Measurements from ENCODE around the gene CYP19A1. TPM values are rescaled to one million over a fixed set of nuclear protein-coding genes. Genes with fewer than 3 reads are reported as not detected.

The CYP19A1 gene
- total RNA-seq, 2 experiments from 2014 or later = not detected

GRCh38 chr15:51371266-51371665 lies 32.9 kb upstream of the CYP19A1 start:
- Mint-ChIP-seq H3K36me3 (ENCODE audit: low read depth) (no peaks in the 10 kb centered on the region), H3K27ac (no peak overlapping the region), H3K9me3 (no peaks in the 10 kb centered on the region), H3K27me3 (peaks cover under 1% of the 10 kb centered on the region), H3K4me3 (no peak overlapping the region), H3K4me1 (no peaks in the 10 kb centered on the region)
- ChIA-PET POLR2A (no interaction called here), CTCF (interaction anchor here (0.9 kb wide), 1 partner anchor 10 kb away, joined by 4 read pairs; no protein-coding TSS in a partner anchor)
- DNase-seq = no peak

GRCh38 chr15:51369451-51369761 lies 31.0 kb upstream of the CYP19A1 start:
- Mint-ChIP-seq H3K27ac (no peak overlapping the region), H3K9me3 (no peaks in the 10 kb centered on the region), H3K36me3 (ENCODE audit: low read depth) (no peaks in the 10 kb centered on the region), H3K4me3 (no peak overlapping the region), H3K27me3 (peaks cover 11% of the 10 kb centered on the region), H3K4me1 (no peaks in the 10 kb centered on the region)
- CTCF ChIA-PET = interaction anchor here (1.6 kb wide), 1 partner anchor 12 kb away, joined by 6 read pairs; no protein-coding TSS in a partner anchor
- POLR2A ChIA-PET = no interaction called here
- DNase-seq = no peak

GRCh38 chr15:51368751-51369450 lies 30.5 kb upstream of the CYP19A1 start:
- DNase-seq = no peak
- H3K27ac Mint-ChIP-seq = no peak overlapping the region
- no peaks in the 10 kb centered on the region for H3K4me1 Mint-ChIP-seq
- H3K27me3 Mint-ChIP-seq = peaks cover 11% of the 10 kb centered on the region
- no peaks in the 10 kb centered on the region for H3K36me3 Mint-ChIP-seq (ENCODE audit: low read depth)
- ChIA-PET CTCF (interaction anchor here (1.6 kb wide), 1 partner anchor 12 kb away, joined by 6 read pairs; no protein-coding TSS in a partner anchor), POLR2A (no interaction called here)
- H3K4me3 Mint-ChIP-seq = no peak overlapping the region
- H3K9me3 Mint-ChIP-seq = no peaks in the 10 kb centered on the region

- Mint-ChIP-seq H3K4me3 (no peak overlapping the region), H3K36me3 (ENCODE audit: low read depth) (no peaks in the 10 kb centered on the region), H3K27me3 (peaks cover 11% of the 10 kb centered on the region), H3K4me1 (no peaks in the 10 kb centered on the region), H3K27ac (no peak overlapping the region), H3K9me3 (no peaks in the 10 kb centered on the region)
- CTCF ChIA-PET = interaction anchor here (1.6 kb wide), 1 partner anchor 13 kb away, joined by 6 read pairs; no protein-coding TSS in a partner anchor
- no peak for DNase-seq
- POLR2A ChIA-PET = no interaction called here
Observed at GRCh38 chr15:51368307-51368706, 29.9 kb upstream of the CYP19A1 start.

- H3K9me3 Mint-ChIP-seq = no peaks in the 10 kb centered on the region
- H3K4me1 Mint-ChIP-seq = no peaks in the 10 kb centered on the region
- H3K27ac Mint-ChIP-seq = no peak overlapping the region
- peaks cover 11% of the 10 kb centered on the region for H3K27me3 Mint-ChIP-seq
- CTCF ChIA-PET = no interaction called here
- H3K4me3 Mint-ChIP-seq = no peak overlapping the region
- DNase-seq = no peak
- POLR2A ChIA-PET = no interaction called here
- no peaks in the 10 kb centered on the region for H3K36me3 Mint-ChIP-seq (ENCODE audit: low read depth)
Observed at GRCh38 chr15:51367322-51367976, 29.1 kb upstream of the CYP19A1 start.

DNA sequence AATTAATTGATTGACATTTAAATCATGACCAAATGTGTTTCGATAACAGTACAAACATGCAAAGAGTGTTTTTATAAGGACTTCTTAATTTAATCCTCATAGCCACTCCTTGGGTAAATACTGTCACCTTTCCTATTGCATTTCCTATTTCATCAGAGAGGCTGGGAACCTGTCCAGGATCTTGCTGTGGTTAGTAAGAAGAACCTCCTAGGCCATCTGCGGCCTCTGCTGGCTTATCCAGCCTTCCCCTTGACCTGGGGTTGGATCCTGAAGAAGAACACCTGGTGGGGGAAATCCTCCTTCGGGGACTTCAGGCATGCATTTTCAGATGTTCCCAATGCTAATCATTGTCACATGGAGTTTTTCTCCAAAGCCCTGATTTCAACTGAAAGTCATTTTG lies 28.5 kb upstream of the CYP19A1 start:
- no peaks in the 10 kb centered on the region for H3K9me3 Mint-ChIP-seq
- no peak overlapping the region for H3K4me3 Mint-ChIP-seq
- H3K4me1 Mint-ChIP-seq = no peaks in the 10 kb centered on the region
- no peak overlapping the region for H3K27ac Mint-ChIP-seq
- ChIA-PET CTCF (no interaction called here), POLR2A (no interaction called here)
- H3K36me3 Mint-ChIP-seq (ENCODE audit: low read depth) = no peaks in the 10 kb centered on the region
- DNase-seq = no peak
- peaks cover 11% of the 10 kb centered on the region for H3K27me3 Mint-ChIP-seq

DNA sequence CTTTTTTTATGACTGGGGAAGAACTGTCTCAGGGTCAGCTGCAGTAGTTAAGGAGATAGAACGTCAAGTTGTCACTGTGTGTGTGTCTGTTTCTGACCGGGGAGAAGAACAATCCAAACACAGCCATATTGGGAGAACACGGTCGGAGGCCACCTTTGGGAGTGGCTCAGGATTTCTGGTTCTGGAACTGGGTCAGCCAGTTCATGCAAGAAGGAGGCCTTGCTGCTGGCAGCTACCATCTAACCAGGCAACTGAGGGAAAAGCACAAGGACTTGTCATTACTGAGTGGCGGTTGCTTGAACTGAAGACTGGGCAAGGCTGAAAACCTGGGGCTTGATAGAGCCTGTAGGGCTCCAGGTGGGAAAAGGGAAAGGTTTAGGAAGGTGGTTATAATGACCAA lies 27.7 kb upstream of the CYP19A1 start:
- no peak overlapping the region for H3K27ac Mint-ChIP-seq
- POLR2A ChIA-PET = no interaction called here
- H3K9me3 Mint-ChIP-seq = no peaks in the 10 kb centered on the region
- peaks cover 11% of the 10 kb centered on the region for H3K27me3 Mint-ChIP-seq
- CTCF ChIA-PET = no interaction called here
- no peaks in the 10 kb centered on the region for H3K4me1 Mint-ChIP-seq
- no peak overlapping the region for H3K4me3 Mint-ChIP-seq
- DNase-seq = no peak
- no peaks in the 10 kb centered on the region for H3K36me3 Mint-ChIP-seq (ENCODE audit: low read depth)

- ChIA-PET POLR2A (no interaction called here), CTCF (no interaction called here)
- Mint-ChIP-seq H3K4me1 (no peaks in the 10 kb centered on the region), H3K27ac (no peak overlapping the region), H3K27me3 (peaks cover 11% of the 10 kb centered on the region), H3K36me3 (ENCODE audit: low read depth) (no peaks in the 10 kb centered on the region), H3K4me3 (no peak overlapping the region), H3K9me3 (no peaks in the 10 kb centered on the region)
- DNase-seq = no peak
Observed at GRCh38 chr15:51365417-51365816, 27.0 kb upstream of the CYP19A1 start.

- POLR2A ChIA-PET = no interaction called here
- no peaks in the 10 kb centered on the region for H3K9me3 Mint-ChIP-seq
- no peaks in the 10 kb centered on the region for H3K4me1 Mint-ChIP-seq
Observed at GRCh38 chr15:51363383-51363782, 25.0 kb upstream of the CYP19A1 start.

GRCh38 chr15:51359981-51360380 lies 21.6 kb upstream of the CYP19A1 start:
- DNase-seq = no peak
- ChIA-PET CTCF (no interaction called here), POLR2A (no interaction called here)
- H3K27ac Mint-ChIP-seq = no peak overlapping the region
- H3K27me3 Mint-ChIP-seq = peaks cover 4% of the 10 kb centered on the region
- H3K9me3 Mint-ChIP-seq = no peaks in the 10 kb centered on the region
- H3K4me1 Mint-ChIP-seq = no peaks in the 10 kb centered on the region
- no peak overlapping the region for H3K4me3 Mint-ChIP-seq
- no peaks in the 10 kb centered on the region for H3K36me3 Mint-ChIP-seq (ENCODE audit: low read depth)

More at GRCh38 chr15:51363383-51363782, 25.0 kb upstream of the CYP19A1 start:
- CTCF ChIA-PET = interaction anchor here (0.5 kb wide), 1 partner anchor 543 kb away, joined by 6 read pairs; no protein-coding TSS in a partner anchor
- no peak for DNase-seq
- Mint-ChIP-seq H3K27me3 (peaks cover 11% of the 10 kb centered on the region), H3K4me3 (no peak overlapping the region), H3K27ac (no peak overlapping the region), H3K36me3 (ENCODE audit: low read depth) (no peaks in the 10 kb centered on the region)

DNA sequence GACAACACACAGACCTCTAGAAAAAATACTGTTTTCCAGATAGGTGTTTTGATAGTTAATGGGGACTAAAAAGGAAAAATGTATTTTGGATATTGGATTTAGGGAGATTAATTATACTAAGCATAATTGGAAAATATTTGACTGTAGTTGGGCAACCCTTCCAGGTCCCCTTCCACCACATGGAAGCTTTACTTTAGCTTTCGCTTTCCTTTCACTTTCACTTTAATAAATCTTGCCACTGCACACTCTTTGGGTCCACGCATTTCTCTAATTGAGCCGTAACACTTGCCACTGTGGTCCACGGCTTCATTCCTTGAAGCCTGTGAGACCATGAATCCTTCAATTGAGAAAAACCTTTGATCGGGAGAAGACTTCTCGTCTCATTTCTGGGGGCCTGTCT lies 18.6 kb upstream of the CYP19A1 start:
- CTCF ChIA-PET = no interaction called here
- H3K4me1 Mint-ChIP-seq = no peaks in the 10 kb centered on the region

DNA sequence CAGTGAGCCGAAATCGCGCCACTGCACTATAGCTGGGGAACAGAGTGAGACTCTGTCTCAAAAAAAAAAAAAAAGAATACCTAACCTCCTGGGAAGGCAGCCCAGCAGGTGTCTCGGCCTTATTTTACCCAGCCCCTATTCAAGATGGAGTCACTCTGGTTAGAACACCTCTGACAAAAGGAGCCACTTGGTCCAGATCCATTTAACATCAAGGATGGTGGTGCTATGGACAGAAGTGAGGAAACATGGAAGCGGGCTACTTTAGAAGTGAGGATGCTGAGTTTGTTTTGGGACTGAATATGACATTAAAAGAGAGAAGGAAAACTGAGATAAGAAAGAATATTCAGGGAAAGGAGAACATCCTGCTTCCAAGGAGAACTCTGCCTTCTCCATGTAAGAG lies 17.8 kb upstream of the CYP19A1 start:
- H3K36me3 Mint-ChIP-seq (ENCODE audit: low read depth) = no peaks in the 10 kb centered on the region
- DNase-seq = no peak
- H3K4me1 Mint-ChIP-seq = no peaks in the 10 kb centered on the region
- H3K27me3 Mint-ChIP-seq = peaks cover 25% of the 10 kb centered on the region
- H3K9me3 Mint-ChIP-seq = no peaks in the 10 kb centered on the region
- no peak overlapping the region for H3K4me3 Mint-ChIP-seq
- no peak overlapping the region for H3K27ac Mint-ChIP-seq
- ChIA-PET CTCF (no interaction called here), POLR2A (no interaction called here)

More for the DNA sequence above, 18.6 kb upstream of the CYP19A1 start:
- POLR2A ChIA-PET = no interaction called here
- Mint-ChIP-seq H3K36me3 (ENCODE audit: low read depth) (no peaks in the 10 kb centered on the region), H3K4me3 (no peak overlapping the region), H3K27me3 (peaks cover 19% of the 10 kb centered on the region), H3K9me3 (no peaks in the 10 kb centered on the region), H3K27ac (no peak overlapping the region)
- no peak for DNase-seq

DNA sequence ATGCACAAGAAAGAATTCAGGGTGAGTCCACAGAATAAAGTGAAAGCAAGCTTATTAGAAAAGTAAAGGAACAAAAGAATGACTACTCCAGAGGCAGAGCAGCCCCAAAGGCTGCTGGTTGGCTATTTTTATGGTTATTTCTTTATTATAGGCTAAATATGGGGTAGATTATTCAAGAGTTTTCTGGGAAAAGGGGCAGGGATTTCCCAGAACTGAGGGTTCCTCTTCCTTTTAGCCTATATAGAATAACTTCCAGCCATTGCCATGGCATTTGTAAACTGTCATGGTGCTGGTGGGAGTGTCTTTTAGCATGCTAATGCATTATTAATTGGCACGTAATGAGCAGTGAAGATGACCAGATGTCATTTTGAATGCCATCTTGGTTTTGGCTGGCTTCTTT lies 16.7 kb upstream of the CYP19A1 start:
- CTCF ChIA-PET = no interaction called here
- H3K36me3 Mint-ChIP-seq (ENCODE audit: low read depth) = no peaks in the 10 kb centered on the region
- H3K4me1 Mint-ChIP-seq = no peaks in the 10 kb centered on the region
- H3K9me3 Mint-ChIP-seq = no peaks in the 10 kb centered on the region
- DNase-seq = no peak
- H3K27ac Mint-ChIP-seq = no peak overlapping the region
- peaks cover 28% of the 10 kb centered on the region for H3K27me3 Mint-ChIP-seq
- POLR2A ChIA-PET = no interaction called here
- H3K4me3 Mint-ChIP-seq = no peak overlapping the region

GRCh38 chr15:51353976-51354375 lies 15.6 kb upstream of the CYP19A1 start:
- no peaks in the 10 kb centered on the region for H3K9me3 Mint-ChIP-seq
- ChIA-PET CTCF (interaction anchor here (0.7 kb wide), 2 partner anchors 129 to 1350 kb away, joined by 3 to 5 read pairs; no protein-coding TSS in a partner anchor), POLR2A (interaction anchor here (0.6 kb wide), 1 partner anchor 331 kb away, joined by 5 read pairs; no protein-coding TSS in a partner anchor)
- no peaks in the 10 kb centered on the region for H3K4me1 Mint-ChIP-seq
- no peak for DNase-seq
- no peaks in the 10 kb centered on the region for H3K36me3 Mint-ChIP-seq (ENCODE audit: low read depth)
- no peak overlapping the region for H3K4me3 Mint-ChIP-seq
- peaks cover 30% of the 10 kb centered on the region for H3K27me3 Mint-ChIP-seq
- no peak overlapping the region for H3K27ac Mint-ChIP-seq

All from activated CD4-positive, alpha-beta memory T cell treated with anti-CD3 and anti-CD28 coated beads, Interleukin-2, amount 10 ng/mL, durations not matched to agents 7 days and 5 days (primary cell).